ENCODE data around the gene CRADD.
A peak's percentile ranks its signal among the peaks of the same experiment; 100 is the strongest.

- peak; percentile 47 for TF ChIP-seq RAD21 (IDR thresholded peaks at IDR 0.05; ENCODE audit: low read length)
- TF ChIP-seq, protein P1, sequence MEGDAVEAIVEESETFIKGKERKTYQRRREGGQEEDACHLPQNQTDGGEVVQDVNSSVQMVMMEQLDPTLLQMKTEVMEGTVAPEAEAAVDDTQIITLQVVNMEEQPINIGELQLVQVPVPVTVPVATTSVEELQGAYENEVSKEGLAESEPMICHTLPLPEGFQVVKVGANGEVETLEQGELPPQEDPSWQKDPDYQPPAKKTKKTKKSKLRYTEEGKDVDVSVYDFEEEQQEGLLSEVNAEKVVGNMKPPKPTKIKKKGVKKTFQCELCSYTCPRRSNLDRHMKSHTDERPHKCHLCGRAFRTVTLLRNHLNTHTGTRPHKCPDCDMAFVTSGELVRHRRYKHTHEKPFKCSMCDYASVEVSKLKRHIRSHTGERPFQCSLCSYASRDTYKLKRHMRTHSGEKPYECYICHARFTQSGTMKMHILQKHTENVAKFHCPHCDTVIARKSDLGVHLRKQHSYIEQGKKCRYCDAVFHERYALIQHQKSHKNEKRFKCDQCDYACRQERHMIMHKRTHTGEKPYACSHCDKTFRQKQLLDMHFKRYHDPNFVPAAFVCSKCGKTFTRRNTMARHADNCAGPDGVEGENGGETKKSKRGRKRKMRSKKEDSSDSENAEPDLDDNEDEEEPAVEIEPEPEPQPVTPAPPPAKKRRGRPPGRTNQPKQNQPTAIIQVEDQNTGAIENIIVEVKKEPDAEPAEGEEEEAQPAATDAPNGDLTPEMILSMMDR (IDR thresholded peaks at IDR 0.05), result peak; percentile 50
- peak; percentile 55; the same call in 1 of the 2 replicates for TF ChIP-seq RFX5 (IDR thresholded peaks at IDR 0.05; ENCODE audit: low read length)
- TF ChIP-seq GABPA (IDR thresholded peaks at IDR 0.05; ENCODE audit: low read depth), result no peak
- no peak for TF ChIP-seq EZH2phosphoT487 (IDR thresholded peaks at IDR 0.05; ENCODE audit: borderline replicate concordance, low read depth)
- TF ChIP-seq EP300 (IDR thresholded peaks at IDR 0.05; ENCODE audit: borderline replicate concordance in 1 of 2, low read depth in 1 of 2, low read length in 1 of 2), result 0 out of 4 replicates have a peak, but pooled peaks of 1 of the 2 experiments have one; percentile 6
- TF ChIP-seq RXRA (IDR thresholded peaks at IDR 0.05; ENCODE audit: borderline replicate concordance, low read depth), result no peak
- no peak for TF ChIP-seq NFIC (IDR thresholded peaks at IDR 0.05; ENCODE audit: borderline replicate concordance)
- TF ChIP-seq PBX3 (IDR thresholded peaks at IDR 0.05), result no peak
- peak; percentile 33 for TF ChIP-seq CHD2 (IDR thresholded peaks at IDR 0.05; ENCODE audit: low read length, partially characterized antibody)
Measured at GRCh38 chr12:93742110-93742934, 65.1 kb downstream of the CRADD start.
